Measurements from ENCODE around the gene CRACDL.

CRACDL gene

GRCh38 chr2:98800330-98801064 is 135.5 kb downstream of the CRACDL start:
- no peak for DNase-seq

DNA sequence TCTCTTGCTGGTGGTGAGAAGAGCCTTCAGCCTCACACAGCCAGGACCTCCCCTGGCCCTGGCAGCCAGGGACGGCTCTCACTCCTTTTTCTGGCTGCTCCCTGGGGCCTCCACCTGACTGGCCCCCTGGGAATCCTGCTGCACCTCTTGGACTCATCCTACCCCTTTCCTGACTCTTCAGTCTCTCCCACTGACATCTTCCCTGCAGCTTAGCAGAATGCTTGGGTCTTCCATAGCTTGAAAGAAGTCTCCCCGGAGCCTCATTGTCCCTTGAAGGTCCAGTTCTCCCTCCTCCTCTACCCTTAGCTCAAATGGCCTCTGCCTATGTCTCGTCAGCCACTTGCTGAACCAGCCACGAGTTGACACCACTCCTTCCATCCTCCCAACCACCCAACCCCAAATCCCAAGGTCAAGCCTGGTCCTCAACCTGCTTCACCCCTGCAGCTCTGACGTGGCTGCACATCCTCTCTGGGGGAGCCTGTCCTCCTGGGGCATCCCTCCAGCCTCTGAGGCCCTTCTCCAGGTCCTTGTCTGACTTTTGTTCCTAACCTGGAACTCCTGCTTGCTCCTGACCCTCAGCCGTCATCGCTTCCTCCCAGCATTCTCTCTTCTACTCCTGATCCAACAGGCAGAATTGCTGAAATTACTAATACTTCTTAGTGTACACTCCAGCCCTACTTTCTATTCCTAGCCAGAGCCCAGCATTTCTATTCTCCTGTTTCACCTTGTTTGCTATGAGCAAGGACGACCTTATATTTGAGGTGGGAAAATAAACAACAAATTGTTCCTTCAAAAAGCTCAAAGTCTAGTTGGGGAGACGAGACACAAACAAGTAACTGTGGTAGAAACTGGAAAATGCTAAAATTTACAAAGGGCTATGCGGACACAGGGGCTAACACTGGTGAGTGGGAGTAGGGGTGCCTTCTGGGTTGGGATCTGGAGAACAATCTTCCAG is 136.4 kb downstream of the CRACDL start:
- no peak for DNase-seq

GRCh38 chr2:98796775-98797544 is 139.1 kb downstream of the CRACDL start:
- no peak for DNase-seq

DNA sequence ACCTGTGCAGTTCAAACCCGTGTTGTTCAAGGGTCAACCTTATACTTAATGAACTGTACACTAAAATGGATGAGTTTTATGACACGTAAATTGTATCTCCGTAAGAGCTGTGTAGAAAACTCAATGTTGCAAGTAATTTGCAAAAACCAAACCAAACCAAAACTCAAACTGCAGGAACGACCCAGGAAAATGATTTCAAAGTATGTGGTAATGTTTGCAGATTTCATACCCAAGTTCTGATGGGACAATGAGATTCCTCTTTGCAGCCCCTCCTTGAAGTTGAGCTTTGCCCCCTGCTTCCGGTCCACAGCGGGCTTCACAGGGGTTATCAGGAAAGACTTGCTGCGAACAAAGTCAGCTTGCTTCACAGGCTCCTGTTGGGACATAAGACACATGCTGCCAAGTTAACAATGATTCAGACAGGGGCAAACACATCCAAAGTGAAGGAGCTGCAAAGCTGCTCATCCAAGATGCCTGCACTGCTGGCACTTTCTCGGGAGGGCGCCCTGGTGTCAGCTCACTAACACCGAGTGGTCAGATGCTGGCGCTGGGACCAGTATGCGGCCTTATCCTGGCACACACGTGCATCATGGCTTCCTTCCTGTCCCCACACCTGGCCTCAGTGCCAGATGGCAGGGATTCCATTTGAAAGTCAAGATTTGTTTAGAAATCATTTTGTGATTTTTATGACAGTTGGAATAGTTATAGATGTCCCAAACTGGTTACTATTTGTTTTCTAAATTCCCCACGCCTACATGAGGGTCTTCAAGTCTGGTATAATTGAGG is 139.9 kb downstream of the CRACDL start:
- no peak for DNase-seq

- no peak for DNase-seq
These were observed 141.9 kb downstream of the CRACDL start for GRCh38 chr2:98793897-98794830.

DNA sequence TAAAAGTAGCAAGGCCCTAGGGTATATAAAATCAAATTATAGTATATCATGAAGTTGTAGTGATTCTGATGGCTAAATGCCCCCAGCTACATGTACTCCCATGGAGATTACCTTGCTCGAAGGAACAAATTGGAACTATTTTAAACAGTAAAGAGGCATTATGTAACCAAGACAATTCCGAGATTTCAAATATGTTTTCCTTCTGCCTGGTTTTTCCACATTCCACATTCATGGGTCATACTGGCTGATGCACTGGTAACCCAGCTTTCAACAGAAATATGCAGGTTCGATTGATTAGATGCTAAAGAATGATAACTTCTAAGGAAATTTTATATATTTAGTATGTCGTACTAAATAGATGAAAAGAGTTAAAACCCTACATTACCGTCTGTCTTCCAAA is 142.8 kb downstream of the CRACDL start:
- DNase-seq, result no peak

GRCh38 chr2:98790221-98790620 is 145.8 kb downstream of the CRACDL start:
- DNase-seq, result no peak

- no peak for DNase-seq
These were observed 148.3 kb downstream of the CRACDL start for GRCh38 chr2:98787700-98788099.

DNA sequence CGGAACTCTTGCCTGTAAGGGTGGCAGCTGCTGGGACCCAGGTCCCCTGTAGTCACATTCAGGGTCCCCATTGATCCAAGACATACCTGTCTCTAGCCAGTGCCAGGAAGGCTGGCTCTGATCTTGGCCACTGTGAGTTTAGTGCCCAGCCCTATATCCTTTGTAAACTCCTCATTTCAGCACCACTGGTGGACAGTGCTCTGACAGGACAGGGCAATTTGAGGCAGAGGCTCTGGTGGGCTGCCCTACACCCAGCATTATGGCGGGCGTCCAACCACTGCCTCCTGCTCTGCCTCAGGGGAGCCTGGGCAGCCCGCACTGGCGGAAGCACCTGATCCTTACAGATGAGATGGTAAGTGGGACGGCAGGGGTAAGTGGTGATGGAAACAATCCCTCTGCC is 149.8 kb downstream of the CRACDL start:
- no peak for DNase-seq

- no peak for DNase-seq
These were observed 153.5 kb downstream of the CRACDL start for GRCh38 chr2:98782570-98782969.

DNA sequence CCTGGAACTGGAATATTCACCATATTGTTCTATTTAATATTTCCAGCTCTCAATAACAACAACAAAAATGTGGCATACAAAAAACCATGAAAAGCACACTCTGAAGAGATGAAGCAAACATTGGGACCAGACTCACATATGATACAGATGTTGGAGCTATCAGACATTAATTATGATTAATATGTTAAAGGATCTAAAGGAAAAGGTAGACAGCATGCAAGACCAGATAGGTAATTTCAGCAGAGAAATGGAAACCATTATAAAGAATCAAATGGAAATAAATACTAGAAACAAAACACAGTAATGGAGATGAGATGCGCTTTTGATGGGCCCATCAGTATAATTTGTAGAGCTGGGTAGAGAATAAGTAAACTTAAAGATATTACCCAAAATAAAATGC is 154.2 kb downstream of the CRACDL start:
- no peak for DNase-seq

DNA sequence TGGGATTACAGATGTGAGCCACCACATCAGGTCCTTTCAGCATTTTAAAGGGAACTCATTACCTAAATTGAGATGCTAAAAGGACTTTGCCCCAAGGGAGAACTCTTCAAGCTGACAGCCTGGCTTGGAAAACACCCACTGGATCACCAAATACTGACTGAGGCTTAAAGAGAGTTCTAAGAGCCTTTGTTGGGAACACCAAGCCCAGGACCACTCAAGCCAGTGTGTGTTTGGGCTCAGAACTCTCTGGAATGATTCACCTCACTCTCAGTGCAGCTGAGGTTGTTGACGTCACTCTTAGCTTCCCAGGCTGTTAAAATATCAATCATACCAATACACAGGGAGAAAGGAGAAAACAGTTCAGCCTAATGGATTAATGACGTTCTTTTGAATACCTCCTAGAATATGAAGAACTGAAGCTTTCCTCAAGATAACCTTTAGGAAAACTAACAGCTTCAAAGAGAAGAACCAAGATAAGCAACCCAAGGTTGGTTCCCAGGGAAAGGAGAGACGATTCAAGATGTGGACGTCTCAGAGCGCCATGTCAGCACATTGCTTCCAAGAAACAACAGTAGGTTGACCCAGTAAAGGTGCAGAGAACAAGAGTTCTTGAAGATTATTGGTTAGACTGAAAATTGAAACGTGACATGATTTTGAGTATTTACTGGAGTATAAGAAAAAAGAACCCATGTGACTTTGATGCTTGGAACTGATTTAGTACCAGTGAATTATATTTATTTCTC is 157.1 kb downstream of the CRACDL start:
- no peak for DNase-seq

GRCh38 chr2:98778151-98778550 is 157.9 kb downstream of the CRACDL start:
- DNase-seq, result no peak

DNA sequence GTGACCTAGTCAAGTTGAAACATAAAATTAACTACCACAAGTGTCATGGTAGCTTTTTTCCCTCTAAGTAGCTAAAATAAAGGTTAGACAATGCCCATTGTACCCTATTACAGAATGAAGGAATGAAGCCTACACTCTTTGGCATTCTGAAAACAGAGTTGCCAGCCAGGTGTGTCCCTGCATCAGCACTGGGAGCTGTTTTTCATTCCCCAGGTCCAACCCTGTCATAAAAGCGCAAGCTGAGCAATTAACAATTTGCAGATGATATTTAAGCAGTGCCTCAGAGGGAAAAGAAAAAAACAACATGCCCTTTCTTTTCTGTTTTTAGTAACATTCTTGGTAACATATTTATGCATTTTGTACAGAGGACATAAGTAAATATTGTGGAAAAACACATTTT is 158.3 kb downstream of the CRACDL start:
- no peak for DNase-seq

DNA sequence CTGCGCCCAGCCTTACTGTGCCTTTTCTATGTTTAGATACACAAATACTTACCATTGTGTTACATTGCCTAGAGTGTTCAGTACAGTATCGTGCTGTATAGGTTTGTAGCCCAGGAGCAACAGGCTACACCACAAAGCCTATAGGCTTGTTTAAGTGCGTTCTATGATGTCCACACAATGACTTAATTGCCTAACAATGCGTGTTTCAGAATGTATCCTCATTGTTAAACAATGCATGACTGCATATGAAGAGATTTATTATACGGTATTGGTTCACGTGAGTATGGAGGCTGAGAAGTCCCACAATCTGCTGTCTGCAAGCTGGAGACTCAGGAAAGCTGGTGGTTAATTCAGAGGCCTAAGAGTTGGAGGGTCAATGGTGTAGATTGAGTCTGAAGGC is 158.9 kb downstream of the CRACDL start:
- DNase-seq, result no peak

DNA sequence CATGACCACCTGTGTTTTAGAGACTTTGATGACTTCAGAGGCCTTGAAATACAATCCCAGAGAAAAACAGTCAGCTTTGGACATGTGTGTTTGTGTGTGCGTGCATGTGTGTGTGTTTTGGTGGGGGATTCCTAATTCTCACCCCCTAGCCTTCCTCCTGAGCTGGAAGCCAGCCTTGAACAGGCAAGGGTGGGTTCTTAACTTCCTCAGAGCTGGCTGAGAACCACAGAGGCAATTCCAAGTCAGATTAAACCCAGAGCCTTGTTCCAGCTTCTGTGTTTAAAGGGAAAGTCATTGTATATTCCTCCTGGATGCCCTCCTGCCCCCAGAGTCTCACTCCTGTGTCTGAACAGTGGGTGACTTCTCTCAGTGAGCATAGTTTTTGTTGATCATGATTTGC is 159.9 kb downstream of the CRACDL start:
- DNase-seq, result no peak

- DNase-seq, result no peak
These were observed 160.7 kb downstream of the CRACDL start for GRCh38 chr2:98775146-98775986.

DNA sequence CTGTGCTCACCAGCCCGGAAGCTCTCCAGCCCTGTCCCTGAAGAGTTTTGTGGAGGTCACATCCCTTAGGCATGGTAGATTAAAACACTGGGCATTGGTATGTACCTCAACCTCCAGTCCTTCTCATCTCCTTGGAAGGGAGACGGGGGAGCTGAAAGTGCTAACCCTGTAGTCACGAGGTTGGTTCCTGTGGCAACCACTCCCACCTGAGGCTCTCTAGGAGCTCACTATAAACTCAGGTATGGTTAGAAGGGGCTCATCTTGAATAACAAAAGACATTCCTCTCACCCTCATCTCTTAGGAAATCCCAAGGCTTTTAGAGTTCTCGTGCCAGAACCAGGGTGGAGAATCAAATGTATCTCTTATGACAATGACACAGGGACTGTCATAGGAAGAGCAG is 162.1 kb downstream of the CRACDL start:
- peak; percentile 23 for DNase-seq

- peak; percentile 20 for DNase-seq
These were observed 162.9 kb downstream of the CRACDL start for GRCh38 chr2:98773169-98773568.

GRCh38 chr2:98772536-98772935 is 163.5 kb downstream of the CRACDL start:
- DNase-seq, result no peak

Data from CD4-positive, alpha-beta T cell treated with Interleukin-17A for 4 hours (primary cell).